C4-2B (cell line): Measurements from ENCODE around the gene RCAN3.

ENCODE experiments used
- ZFX ChIP-seq: fragments of 450-650 bp; IDR thresholded peaks from 2 replicates; pipeline ENCODE4 v1.6.1; 2017
- TF ChIP-seq, protein P1 (sequence below): fragments of 450-650 bp; conservative IDR thresholded peaks from 2 replicates; pipeline ENCODE4 v1.5.1; 2017; ENCODE audit warnings: mild to moderate bottlenecking

GRCh38 chr1:24505816-24506215 lies 3.2 kb downstream of the RCAN3 start:
- TF ChIP-seq, protein P1, sequence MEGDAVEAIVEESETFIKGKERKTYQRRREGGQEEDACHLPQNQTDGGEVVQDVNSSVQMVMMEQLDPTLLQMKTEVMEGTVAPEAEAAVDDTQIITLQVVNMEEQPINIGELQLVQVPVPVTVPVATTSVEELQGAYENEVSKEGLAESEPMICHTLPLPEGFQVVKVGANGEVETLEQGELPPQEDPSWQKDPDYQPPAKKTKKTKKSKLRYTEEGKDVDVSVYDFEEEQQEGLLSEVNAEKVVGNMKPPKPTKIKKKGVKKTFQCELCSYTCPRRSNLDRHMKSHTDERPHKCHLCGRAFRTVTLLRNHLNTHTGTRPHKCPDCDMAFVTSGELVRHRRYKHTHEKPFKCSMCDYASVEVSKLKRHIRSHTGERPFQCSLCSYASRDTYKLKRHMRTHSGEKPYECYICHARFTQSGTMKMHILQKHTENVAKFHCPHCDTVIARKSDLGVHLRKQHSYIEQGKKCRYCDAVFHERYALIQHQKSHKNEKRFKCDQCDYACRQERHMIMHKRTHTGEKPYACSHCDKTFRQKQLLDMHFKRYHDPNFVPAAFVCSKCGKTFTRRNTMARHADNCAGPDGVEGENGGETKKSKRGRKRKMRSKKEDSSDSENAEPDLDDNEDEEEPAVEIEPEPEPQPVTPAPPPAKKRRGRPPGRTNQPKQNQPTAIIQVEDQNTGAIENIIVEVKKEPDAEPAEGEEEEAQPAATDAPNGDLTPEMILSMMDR, result no peak
- TF ChIP-seq ZFX, result no peak
